Fibroblast of pulmonary artery (primary cell): ENCODE results near the gene MOB3B.
A peak's percentile ranks its signal among the peaks of the same experiment; 100 is the strongest.

Experiments used
- DNase-seq: peaks from one replicate; pipeline ENCODE4 v3.0.0-alpha.2; 2010; ENCODE audit warnings: low read depth
- H3K4me3 ChIP-seq: replicated peaks from 2 replicates; pipeline ENCODE4 v1.5.1; 2011; ENCODE audit warnings: low read depth, mild to moderate bottlenecking, control low read depth, low read length, moderate library complexity
- CTCF ChIP-seq: IDR thresholded peaks from 2 replicates; pipeline ENCODE4 v1.5.1; 2011; ENCODE audit warnings: mild to moderate bottlenecking, control low read depth, low read length, inconsistent platforms; ENCODE audit errors: missing control alignments

Gene MOB3B

GRCh38 chr9:27349698-27350080 is 179.9 kb downstream of the MOB3B start:
- DNase-seq = peak; percentile 11
- TF ChIP-seq CTCF = no peak

GRCh38 chr9:27348785-27349697 is 180.6 kb downstream of the MOB3B start:
- DNase-seq = peak; percentile 10
- H3K4me3 ChIP-seq = no peak overlapping the region
- TF ChIP-seq CTCF = no peak

More at GRCh38 chr9:27349698-27350080, 179.9 kb downstream of the MOB3B start:
- H3K4me3 ChIP-seq = no peak overlapping the region

GRCh38 chr9:27347889-27348288 is 181.7 kb downstream of the MOB3B start:
- no peak for TF ChIP-seq CTCF
- DNase-seq = no peak
- no peak overlapping the region for H3K4me3 ChIP-seq

- TF ChIP-seq CTCF = no peak
- DNase-seq = no peak
- H3K4me3 ChIP-seq = no peak overlapping the region
Observed at GRCh38 chr9:27344776-27345175, 184.8 kb downstream of the MOB3B start.

GRCh38 chr9:27341545-27342294 is 187.9 kb downstream of the MOB3B start:
- TF ChIP-seq CTCF = no peak
- DNase-seq = no peak
- H3K4me3 ChIP-seq = no peak overlapping the region

- no peak for TF ChIP-seq CTCF
- DNase-seq = no peak
- no peak overlapping the region for H3K4me3 ChIP-seq
Observed at GRCh38 chr9:27340961-27341511, 188.6 kb downstream of the MOB3B start.
